OCI-M1 (cell line): Measurements from ENCODE around the gene ADCY7.

Source experiments
- DNase-seq: peaks from one replicate; lab custom pipeline; 2025; lab: John Stamatoyannopoulos, UW

Gene ADCY7

DNA sequence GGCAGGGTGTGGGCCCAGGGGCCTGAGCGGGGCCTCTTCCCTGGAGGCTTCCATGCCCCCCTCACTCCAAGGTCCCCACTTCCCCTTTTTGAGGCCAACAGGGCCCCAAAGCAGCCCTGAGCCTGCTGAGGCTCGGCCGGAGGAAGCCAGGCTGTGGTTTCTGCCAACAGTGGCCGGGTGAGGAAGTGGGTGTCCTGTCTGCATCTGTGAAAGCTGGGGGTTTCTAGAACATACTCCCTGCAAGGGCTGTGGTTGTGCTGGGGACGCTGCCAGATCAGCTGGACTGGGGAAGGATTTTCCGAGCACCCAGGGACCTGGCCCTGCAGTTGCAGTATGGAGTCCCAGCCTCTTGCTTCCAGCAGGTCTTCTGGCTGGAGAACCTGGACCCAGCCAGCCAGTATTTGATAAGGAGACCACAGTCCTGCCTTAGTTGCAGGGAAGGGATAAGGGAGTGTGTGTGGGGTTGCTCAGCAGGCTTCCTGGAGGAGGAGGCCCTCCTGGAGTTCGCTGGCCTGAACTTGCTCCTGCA, 15.7 kb downstream of the ADCY7 start:
- DNase-seq, result peak; percentile 91

DNA sequence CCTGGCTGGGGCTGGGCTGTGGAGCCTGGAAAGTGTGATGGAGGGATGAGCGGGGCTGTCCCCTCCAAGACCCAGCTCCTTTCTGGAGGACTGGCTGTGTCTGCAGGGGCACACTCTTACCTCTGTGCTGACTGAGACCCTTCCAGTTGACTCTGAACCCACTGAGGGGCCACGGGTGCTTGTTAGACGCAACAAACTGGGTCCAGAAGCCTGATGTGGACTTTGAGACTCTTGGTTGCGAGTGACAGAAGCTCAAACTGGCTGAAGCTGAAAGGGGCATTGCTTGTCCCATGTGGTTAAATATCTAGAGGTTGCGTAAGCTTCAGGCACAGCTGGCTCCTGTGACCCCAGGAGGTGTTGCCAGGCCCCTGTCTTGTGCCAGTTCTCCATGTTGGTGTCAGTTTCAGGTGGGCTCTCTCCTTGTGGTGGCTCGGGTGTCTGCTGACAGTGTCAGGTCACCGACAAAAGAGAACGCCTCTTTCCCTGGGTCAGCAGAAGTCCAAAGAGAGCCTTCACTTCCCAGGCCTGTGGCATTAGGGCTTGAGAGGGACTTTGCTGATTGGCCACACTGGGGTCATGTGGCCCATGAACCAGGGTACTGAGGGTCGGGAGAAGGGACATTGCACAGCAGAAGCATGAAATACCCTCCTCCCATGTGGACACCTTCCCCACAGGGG, 16.7 kb downstream of the ADCY7 start:
- no peak for DNase-seq

DNA sequence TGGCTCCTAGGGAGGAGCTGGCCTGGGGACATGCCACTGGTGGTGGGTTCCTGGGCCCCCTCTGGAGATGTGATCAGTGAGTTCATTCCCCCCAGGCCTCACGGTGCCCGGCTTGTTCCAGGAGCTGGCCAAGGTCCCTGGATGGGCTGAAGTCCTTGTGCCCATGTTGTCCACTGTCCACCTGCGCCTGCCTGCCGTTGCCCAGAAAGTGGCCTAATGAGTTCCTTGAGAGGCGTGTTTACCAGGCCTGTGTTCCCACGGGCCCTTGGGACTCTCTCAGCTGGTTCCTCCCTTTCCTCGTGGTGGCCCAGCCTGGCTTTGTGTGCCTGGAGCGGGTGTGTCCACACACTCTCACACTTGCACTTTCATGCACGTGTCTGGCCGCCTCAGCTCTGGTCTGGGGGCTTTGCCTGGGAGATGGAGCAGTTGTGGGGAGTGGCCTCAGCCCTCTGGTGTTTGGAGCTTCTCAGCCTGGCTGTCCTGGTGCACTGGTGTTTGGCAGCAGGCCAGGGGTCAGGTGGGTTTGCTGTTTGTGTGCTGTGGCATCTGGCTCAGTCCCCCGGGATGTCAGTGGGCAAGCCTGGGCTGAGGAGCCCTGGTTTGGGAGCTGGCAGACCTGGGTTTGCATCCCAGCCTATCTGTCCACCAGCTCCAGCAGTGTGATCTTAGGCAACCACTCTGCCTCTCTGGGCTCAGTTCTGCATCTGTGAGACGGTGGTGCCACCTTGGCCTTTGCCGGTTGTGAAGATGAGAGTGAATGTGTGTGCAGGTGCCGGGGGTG, 18.0 kb downstream of the ADCY7 start:
- no peak for DNase-seq

DNA sequence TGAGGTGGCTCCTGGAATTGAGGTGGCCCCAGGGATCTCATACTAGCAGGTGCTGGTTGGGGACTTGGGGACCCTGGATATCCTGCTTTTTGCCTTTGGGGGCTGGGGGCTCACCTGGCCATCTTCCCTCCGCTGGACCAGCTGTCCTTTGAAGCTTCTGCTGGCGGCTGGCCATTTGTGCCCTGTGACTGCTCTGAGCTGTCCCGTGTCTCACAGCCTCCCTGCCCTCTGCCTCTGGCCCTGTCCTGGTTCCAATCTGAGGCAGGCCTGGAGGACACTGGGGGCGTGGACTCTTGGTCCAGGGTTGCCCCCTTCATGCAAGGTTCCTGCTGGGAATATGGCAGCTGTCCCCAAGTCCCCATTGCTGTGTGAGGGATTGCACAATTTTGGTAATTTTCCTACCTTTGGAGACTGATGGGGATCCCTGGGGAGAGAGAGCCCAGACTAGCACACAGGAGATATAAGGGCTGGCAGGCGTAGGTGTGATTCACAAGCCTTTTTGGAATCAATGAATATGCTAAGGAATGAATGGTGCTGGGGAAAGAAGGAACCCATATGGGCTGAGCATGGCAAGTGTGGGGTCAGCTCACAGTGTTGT, 19.2 kb downstream of the ADCY7 start:
- DNase-seq, result no peak

DNA sequence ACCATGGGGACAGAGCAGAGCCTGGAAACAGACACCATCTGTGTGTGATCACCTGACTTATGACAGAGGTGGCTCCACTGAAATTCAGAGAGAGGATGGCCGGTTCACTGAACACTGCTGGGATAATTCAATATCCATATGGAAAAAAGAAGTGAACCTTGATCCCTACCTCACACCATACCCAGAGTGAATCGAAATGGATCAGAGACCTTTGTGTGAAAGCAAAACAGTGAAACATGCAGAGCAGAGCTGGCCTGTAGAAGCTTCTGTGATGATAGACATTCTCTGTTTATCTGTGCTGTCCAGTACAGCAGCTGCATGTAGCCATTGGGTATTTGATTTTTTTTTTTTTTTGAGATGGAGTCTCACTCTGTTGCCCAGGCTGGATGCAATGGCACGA, 20.3 kb downstream of the ADCY7 start:
- DNase-seq, result no peak

DNA sequence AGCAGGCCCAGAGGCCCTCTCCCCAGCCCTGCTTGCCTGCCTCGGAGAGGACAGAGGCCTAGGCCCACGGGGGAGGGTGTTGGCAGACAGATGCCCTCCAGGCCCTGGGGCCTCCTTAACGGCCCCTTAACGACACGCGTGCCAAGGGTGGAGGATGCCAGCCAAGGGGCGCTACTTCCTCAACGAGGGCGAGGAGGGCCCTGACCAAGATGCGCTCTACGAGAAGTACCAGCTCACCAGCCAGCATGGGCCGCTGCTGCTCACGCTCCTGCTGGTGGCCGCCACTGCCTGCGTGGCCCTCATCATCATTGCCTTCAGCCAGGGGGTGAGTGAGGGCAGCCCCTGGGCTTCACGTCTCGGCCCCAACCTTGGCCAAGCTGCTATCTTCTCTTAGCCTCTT, 21.7 kb downstream of the ADCY7 start:
- no peak for DNase-seq

DNA sequence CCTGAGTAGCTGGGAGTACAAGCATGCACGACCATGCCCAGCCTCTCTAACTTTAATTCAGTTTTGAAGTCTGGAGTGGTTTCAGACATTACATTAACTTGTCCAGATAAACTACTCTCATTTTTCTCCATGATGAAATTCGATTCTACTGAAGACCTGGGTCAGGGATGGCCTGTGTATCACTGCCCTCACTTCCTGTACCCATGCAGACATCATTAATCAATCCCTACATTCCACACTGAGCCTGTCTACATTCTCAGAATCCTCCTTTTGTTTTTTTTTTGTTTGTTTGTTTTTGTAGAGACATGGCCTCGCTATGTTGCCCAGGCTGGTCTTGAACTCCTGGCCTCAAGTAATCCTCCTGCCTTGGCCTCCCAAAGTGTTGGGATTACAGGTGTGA, 22.6 kb downstream of the ADCY7 start:
- no peak for DNase-seq

DNA sequence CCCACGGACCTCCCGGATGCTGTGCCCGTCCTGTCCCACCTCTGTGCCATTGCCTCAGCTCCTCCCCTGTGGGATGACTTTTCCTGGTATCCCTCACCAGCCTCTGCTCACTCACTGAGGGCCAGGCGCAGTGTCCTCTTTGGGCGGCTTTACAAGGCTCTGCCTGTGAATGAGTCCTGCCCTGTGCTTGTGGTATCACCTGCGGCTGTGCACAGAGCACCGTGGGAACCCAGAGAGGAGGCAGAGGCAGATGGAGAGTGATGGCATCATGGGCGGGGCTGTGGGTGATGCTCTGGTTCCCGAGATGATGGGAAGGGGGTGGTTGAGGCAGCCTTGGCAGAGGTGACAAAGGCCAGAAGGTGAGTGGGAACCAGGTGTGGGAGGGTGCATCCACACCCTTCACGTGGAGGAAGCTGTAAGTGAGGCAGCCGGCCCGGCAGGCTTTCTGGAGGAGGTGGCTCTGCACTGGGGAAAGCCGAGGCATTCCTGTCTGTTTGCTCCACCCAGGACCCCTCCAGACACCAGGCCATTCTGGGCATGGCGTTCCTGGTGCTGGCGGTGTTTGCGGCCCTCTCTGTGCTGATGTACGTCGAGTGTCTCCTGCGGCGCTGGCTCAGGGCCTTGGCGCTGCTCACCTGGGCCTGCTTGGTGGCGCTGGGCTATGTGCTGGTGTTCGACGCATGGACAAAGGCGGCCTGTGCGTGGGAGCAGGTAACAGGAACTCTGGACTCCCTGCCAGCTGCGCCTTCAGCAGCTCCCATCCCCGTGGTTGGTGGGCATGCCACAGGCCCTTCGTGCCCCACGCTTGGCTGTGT, 23.8 kb downstream of the ADCY7 start:
- no peak for DNase-seq

DNA sequence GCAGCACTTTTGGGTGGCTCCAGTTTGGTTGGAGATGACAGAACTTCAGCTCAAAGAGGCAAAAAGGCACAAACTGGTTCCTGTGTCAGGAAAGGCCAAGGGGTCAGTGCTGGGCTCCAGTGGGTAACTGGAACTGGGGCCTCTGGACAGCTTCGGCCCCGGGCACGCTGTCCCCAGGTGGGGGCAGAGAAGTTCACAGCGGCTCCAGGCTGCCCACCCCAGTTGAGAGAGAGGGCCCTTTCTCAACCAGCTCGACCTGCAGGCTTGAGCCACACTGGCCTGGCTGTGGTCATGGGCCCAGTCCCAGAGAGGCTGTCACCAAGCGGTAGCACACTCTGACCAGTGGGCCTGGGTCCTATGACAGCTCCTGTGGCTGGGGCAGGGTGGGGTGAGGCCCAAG, 24.5 kb downstream of the ADCY7 start:
- DNase-seq, result no peak

DNA sequence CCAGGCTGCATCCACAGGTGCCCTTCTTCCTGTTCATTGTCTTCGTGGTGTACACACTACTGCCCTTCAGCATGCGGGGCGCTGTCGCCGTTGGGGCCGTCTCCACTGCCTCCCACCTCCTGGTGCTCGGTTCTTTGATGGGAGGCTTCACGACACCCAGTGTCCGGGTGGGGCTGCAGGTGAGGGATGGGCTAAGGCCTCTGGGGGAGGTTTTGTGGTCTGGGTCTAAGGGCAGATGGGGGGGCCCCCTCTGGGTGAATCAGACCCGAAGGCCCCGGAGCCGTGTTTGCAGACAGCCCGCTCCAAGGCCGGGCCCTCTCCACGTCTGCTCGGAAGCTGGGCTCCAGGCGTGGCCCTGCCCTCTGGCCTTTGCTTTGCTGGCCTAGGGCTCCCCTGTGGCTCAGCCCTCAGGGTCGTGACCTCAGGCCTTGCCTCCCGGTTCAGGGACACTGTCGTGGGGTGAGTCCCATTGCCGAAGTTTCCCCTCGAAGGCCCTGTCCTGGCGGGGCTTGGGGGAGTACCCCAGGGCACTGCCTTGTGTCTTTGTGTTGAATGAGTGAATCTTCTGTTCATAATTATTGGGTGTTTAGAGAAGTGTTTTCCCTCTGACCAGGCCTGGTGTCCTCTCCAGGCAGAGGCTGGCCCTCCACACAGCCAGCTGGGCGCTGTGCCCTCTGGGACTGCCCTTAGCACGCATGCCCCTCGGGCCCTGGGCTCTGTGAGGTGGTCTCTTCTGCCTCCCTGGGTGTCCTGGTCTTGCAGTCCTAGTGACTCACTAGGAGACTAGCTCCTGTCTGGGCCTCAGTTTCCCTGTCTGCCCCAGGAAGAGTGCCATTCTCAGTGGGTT, 25.6 kb downstream of the ADCY7 start:
- DNase-seq, result no peak

DNA sequence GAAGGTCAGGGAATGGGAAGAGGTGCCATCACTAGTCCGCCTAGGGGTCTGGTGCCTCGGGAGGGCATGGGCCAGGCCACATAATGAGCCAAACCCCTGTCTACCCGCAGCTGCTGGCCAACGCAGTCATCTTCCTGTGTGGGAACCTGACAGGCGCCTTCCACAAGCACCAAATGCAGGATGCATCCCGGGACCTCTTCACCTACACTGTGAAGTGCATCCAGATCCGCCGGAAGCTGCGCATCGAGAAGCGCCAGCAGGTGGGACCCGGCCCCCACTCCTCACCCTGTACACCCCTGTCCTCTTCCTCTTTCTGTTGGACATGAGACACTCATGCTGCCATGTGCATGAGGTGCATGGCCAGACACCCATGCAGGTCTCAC, 26.2 kb downstream of the ADCY7 start:
- DNase-seq, result no peak

DNA sequence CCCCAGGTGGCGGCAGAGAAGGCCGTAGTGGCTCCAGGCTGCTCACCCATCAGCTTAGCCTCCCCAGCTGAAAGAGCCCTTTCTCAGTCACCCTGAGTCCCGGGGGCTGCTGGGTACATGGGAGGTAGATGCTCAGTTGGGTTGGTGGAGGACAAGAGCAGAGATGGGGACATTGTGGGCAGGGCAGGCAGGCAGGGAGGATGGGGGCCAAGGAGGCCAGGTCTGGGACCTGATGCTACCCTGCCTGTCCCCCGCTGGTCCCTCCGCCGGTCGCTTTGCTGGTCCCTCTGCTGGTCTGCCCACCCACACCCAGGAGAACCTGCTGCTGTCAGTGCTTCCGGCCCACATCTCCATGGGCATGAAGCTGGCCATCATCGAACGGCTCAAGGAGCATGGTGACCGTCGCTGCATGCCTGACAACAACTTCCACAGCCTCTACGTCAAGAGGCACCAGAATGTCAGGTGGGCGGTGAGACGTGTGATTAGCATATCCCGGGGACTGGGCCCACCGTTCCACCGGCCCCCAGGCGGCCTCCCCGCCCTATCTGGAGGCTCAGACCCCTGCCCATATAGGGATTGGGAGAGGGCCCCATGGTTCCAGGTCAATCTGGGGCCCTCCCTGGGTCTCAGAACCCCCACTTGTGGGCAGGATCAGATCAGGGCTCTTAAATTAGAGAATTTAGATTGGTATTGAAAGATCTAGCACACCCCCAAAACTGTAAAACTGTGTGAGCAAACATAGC, 26.9 kb downstream of the ADCY7 start:
- no peak for DNase-seq

DNA sequence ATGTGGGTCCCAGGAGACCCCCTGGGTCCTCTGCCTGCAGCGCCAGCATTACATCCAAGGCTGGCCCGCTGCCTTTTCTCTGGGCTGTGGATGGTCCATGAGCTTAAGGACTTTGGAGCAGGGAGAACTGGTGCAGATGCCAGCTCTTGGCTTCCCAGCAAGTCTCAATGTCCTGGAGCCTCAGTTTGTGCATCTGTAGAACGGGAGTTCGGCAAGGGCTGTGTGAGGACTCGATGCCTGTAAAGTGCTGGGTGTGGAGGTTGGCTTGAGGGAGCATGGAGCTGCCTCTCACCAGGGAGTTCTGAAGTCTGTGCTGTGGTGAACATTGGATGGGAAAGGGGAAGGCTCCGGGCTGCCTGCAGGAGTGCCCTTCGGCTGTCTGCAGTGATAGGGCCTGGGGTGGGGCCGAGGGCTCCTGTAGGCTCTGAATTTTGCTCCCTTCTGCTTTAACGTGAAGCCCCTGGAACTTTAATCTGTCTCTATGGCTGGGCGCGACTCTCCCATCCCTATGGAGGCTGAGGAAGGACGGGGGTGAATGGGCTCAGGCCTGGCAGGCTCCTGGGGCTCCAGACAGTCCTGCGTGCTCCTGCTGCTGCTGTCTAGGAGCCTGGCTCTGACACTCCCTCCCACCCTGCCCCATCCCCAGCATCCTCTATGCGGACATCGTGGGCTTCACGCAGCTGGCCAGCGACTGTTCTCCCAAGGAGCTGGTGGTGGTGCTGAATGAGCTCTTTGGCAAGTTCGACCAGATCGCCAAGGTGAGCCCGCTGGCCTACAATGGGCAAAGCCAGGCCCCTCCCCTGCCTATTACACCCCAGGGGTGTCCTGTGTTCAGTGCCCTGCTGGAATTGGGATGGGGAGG, 27.9 kb downstream of the ADCY7 start:
- DNase-seq, result no peak

DNA sequence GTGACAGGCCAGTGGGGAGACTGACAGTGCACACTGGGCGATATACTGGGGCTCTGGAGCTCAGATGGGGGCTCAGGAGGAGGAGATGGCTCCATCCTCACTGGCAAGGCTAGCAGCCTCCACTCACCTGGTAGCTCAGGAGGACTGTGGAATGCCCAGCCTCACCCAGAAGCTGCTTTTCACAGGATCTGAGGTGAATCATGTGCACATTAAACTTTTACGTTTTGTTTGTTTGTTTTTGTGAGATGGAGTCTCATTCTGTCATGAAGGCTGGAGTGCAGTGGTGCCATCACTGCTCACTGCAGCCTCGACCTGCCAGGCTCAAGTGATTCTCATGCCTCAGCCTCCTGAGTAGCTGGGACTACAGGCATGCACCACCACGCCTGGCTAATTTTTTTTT, 28.6 kb downstream of the ADCY7 start:
- no peak for DNase-seq

DNA sequence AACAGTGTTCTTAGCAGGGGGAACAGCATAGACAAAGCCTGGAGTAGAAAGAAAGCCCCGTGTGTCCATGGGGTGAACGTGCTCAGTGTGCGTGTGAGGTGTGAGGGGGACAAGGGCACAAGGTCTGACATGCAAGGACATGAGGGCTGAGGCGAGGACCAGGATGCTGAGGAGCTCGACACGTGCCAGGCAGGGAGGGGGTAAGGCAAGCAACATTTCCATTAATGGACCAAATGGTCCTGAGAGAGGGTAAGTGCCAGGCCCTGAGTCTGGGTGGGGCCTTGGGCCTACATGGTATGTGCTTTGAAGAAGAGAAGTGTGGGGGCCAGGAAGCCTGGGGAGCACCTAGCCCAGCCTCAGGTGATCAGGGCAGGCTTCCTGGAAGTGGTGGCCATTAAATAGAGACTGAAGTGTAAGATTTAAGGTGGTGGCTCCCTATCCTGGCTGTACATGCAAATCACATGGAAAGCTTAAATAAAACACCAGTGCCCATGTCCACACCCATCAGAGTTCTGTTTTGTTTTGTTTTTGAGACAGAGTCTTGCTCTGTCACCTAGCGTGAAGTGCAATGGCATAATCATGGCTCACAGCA, 29.3 kb downstream of the ADCY7 start:
- no peak for DNase-seq

DNA sequence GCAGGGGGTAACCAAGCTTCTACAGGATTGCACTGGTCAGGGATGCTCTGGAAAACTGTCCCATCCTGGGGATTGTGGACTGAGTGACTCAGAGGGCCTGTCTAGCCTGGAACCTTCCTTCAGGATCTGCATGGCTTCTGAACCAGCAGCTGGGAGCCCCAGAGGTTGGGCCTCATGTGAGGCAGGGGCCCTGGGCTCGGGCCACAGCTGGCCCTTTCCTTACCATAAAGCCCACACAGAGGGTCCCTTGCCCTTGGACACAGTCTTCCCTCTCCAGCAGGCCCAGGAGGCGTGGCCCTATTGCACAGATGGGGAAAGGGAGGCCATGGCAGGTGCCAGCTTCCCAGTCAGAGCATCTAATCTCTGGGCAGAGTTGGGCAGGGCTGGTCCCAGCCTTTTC, 30.5 kb downstream of the ADCY7 start:
- no peak for DNase-seq

DNA sequence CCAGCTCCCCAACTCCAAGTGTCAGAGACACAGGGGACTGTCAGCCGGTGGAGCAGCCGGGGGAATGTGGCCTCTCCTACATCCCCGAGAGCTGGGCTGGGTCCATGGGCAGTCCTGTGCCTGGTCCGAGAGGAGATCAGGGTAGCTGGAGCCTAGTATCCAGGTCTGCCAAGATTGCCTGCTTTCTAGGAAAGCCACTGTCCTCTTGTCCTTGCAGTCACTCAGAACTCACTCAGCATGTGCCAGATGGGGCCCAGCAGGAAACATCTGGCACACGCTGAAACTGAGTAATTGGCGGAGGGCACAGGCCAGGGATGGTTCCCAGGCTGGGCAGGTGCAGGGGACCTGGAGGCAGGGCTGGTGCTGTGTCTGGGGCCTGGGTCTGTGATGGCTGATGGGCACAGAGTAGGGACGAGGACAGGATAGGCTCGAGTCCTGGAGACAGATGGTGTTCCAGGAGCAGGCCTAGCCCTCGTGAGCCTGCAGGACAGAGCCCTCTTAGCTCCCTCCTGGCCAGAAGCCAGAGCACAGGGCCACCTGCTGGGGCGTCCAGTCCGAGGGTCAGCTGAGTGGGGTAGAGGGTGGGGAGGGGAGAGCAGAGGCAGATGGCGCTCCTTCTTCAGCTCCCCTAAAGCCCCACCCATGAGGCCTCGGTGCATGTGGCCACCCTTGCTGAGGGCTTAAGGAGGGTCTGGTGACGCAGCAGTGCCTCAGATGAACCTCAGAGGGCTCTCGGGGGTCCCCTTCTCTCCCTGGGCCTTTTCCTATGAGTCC, 31.1 kb downstream of the ADCY7 start:
- no peak for DNase-seq

DNA sequence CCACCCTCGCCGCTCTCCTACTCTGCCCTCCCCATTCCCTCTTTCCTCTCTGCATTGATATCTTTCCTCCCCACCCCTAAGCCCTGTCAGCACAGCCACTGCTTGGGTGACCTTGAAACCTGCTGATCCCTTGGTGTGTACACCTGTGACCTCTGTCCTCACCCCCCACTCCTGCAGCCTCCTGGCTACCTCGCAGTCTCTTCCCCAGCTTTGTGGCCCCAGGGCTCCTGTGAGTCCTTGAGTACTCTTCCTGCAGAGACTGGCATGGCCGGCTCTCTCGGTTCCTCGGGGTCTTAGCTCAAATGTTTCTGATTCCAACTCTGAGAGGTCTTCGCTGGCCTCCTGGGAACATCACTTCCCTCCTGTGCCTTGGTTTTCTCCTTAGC, 31.7 kb downstream of the ADCY7 start:
- no peak for DNase-seq
